A204.1 (cell line): ENCODE results near the gene ZNF287.

Source experiments
- FAIRE-seq: peaks from 2 replicates; lab custom pipeline; 2012; peaks lifted over from hg19 to GRCh38; lab: Jason Lieb, UNC

ZNF287 gene

DNA sequence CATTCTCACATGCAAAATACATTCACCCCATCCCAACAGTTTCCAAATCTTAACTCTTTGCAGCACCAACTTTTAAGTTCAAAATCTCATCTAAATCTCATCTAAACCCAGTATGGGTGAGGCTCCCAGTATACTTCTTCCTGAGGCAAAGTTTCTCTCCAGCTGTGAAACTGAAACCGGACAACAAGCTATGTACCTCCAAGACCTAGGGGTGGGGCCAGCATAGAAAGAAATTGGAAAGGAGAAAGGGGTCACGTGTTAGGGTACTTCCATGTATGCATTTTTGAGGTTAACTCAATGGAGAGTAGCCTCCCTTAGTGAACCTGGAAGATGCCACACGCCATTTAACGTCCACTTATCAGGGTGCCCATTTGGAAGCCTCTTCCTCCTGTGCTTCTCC lies 53.1 kb downstream of the ZNF287 start:
- FAIRE-seq = no peak

DNA sequence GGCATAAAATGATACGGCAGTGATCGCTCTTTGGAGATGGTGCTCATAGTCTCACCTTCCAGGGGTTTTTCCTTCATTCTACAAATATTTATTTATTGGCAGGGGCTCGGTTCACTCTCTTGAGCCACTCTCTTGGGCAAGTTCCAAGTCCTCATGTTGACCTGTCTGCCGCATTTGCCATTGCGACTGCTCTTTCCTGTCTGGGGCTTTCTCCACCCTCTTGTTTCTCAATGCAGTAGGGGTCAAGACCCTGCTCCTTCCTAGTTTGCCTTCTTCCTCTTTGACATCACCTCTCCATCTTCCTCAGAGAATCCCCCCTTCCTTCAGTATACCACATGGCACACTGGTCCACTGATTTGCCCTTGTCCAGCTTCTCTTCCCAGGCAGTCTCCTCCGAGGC lies 55.1 kb downstream of the ZNF287 start:
- FAIRE-seq = no peak

DNA sequence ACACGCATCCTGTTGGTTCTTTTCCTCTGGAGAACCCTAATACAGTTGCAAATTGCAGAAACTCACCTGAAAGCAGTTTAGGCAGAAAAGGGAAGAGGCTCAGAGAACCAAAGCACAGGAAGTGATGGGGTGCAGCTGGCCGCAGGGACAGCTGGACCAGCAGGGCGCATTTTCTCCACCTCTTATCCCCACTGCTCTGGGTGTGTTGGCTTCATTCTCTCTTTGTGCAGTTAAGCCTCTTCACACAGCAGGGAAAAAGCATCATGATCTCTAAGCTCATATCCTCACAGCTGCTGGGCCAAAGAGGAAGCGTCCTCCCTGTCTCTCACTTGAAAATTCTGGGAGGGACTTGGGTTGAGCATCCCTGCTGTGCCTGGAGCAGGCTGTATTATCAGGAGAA lies 57.0 kb downstream of the ZNF287 start:
- no peak for FAIRE-seq

DNA sequence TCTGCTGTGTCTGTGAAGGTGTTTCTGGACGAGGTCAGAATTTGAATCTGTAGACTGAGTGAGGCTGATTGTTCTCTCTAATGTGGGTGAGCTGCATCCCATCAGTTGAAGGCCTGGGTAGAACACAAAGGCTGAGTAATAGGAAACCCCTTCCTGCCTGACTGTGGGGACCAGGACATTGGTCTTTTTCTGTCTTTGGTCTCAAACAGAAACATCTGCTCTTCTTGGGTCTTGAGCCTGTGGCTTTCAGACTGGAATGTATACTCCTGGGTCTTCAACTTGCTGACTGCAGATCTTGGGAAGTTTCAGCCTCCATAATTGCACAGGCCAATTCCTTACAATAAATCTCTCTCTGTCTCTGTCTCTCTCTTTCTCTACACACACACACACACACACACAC lies 57.4 kb downstream of the ZNF287 start:
- no peak for FAIRE-seq

DNA sequence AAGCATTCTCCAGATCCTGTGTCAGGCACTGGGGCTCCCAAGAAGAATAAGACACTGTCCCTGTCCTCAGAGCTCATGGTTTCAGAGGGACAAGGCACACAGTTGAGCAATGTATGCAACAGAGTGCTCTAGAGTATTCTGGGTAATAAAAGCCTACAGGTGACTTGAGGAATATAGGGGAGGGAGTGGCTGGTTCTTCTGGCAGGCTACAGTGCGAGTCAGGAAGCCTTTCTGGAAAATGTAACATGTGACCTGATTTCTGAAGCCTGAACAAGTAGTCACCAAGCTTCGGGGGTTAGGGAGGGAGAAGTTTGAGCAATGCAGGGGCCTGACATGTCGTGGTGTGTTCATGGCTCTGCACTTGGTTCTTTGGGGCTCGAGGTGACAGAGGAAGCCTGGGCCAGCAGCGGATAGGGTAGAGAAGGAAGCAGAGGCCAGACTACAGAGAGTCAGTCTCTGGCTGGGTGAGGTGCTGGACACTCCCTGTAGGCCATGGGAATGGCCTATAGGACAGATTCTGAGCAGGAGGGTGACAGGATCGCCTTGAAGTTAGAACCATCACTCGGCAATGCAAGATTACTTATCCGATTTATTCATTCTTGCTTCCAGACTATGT lies 61.0 kb downstream of the ZNF287 start:
- FAIRE-seq = no peak

DNA sequence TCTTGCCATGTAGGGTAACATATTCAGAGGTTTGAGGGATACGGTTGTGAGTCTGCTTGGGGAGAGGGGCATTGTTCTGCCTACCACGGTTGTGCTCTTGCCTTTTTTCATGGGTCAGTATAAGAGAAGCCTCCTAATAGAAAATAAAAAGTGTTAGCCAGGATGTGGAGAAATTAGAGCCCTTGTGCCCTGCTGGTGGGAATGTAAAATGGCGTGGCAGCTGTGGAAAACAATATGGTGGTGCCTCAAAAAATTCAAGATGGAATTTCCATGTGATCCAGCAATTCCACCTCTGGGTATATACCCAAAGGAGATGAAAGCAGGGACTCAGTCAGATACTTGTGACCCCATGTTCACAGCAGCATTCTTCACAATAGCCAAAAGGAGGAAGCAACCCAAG lies 62.8 kb downstream of the ZNF287 start:
- no peak for FAIRE-seq

DNA sequence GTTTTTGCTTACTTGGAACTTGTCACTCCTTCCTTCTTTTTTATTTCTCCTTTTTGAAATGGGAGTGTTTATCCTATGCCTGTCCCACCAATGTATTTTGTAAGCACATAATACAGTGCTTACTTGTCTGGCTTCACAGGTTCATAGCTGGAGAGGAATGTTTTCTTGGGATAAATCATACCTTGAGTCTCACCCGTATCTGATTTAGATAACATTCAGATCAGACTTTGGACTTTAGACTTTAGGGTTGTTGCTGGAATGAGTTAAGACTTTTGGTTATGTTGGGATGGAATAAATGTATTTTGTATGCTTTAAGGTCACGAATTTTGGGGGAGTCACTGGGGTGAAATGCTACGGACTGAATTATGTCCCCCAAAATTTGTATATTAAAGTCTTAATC lies 64.0 kb downstream of the ZNF287 start:
- FAIRE-seq = no peak
